Measurements from ENCODE around the gene CASP14.

The CASP14 gene

GRCh38 chr19:15087182-15087581 is 37.9 kb downstream of the CASP14 start:
- H3K9ac ChIP-seq (ENCODE audit: low read length), result no peak overlapping the region
- H3K9me2 ChIP-seq (ENCODE audit: low read depth, low read length), result no peaks in the 10 kb centered on the region
- H4K20me1 ChIP-seq (ENCODE audit: insufficient read depth, low read length), result no peaks in the 10 kb centered on the region
- TF ChIP-seq, protein P1, sequence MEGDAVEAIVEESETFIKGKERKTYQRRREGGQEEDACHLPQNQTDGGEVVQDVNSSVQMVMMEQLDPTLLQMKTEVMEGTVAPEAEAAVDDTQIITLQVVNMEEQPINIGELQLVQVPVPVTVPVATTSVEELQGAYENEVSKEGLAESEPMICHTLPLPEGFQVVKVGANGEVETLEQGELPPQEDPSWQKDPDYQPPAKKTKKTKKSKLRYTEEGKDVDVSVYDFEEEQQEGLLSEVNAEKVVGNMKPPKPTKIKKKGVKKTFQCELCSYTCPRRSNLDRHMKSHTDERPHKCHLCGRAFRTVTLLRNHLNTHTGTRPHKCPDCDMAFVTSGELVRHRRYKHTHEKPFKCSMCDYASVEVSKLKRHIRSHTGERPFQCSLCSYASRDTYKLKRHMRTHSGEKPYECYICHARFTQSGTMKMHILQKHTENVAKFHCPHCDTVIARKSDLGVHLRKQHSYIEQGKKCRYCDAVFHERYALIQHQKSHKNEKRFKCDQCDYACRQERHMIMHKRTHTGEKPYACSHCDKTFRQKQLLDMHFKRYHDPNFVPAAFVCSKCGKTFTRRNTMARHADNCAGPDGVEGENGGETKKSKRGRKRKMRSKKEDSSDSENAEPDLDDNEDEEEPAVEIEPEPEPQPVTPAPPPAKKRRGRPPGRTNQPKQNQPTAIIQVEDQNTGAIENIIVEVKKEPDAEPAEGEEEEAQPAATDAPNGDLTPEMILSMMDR (IDR thresholded peaks at IDR 0.05; ENCODE audit: low read length), result no peak
- no peak for TF ChIP-seq EZH2 (IDR thresholded peaks at IDR 0.05; ENCODE audit: borderline replicate concordance, low read length)
- no peaks in the 10 kb centered on the region for H3K79me2 ChIP-seq (ENCODE audit: insufficient read depth, low read length)
- H3K27me3 ChIP-seq (ENCODE audit: insufficient read depth, low read length), result peaks cover 4% of the 10 kb centered on the region; the same call in 1 of the 2 replicates
- H3K36me3 ChIP-seq (ENCODE audit: insufficient read depth, low read length), result no peaks in the 10 kb centered on the region
- no peak overlapping the region for H3K4me3 ChIP-seq (ENCODE audit: low read depth, low read length, poor library complexity, severe bottlenecking)
- no peaks in the 10 kb centered on the region for H3F3A ChIP-seq (ENCODE audit: insufficient read depth, low read length)
- H3K4me2 ChIP-seq (ENCODE audit: low read length), result no peak overlapping the region
- no peaks in the 10 kb centered on the region for H3K9me3 ChIP-seq (ENCODE audit: low read length)
- H3K4me1 ChIP-seq (ENCODE audit: insufficient read depth, low read length, severe bottlenecking), result peaks cover 3% of the 10 kb centered on the region
- no peak overlapping the region for H3K27ac ChIP-seq (ENCODE audit: low read depth, low read length, poor library complexity, severe bottlenecking)
- no peak overlapping the region for H2AFZ ChIP-seq (ENCODE audit: low read length)

DNA sequence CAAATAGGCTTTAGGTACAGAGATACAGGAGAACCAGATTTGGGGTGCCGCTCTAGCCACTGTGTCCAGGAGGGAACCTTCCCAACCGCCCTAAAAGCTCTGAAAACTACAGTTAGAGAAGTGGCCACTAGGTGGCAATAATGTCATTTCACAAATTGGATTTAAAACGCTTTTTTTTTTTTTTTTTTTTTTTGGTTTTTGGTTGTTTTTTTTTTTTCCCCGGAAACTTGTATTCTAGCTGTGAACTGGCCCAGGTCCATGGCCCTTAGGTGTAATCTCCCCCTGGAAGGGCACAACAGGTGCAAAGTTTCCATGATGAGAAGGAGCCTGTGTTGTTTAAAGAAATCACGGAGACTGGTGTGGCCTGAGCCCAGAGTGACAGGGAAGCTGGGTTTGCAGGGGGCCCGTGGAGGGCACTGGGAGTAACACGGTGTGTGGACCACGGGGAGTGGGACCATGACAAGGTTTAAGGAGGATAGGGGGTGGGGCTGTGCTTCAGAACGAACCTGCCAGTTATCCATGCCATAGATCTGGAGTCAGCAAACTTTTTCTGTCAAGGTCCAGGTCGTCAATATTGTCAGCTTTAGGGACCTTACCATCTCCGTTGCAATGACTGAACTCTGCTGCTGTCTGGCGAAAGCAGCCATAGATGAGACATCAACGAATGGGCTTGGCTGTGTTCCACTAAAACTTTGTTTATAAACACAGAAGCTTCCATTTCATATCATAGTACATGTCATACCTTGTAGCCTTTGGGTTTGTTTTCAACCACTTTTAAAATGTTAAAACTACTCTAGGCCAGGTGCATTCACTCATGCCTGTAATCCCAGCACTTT is 42.9 kb downstream of the CASP14 start:
- TF ChIP-seq, protein P1 (IDR thresholded peaks at IDR 0.05; ENCODE audit: low read length), result peak; percentile 68
- no peak for TF ChIP-seq EZH2 (IDR thresholded peaks at IDR 0.05; ENCODE audit: borderline replicate concordance, low read length)
- H3K27me3 ChIP-seq (ENCODE audit: insufficient read depth, low read length), result 0 out of 2 replicates have a peak, but pooled peaks cover 9% of the 10 kb centered on the region
- H3K9me2 ChIP-seq (ENCODE audit: low read depth, low read length), result no peaks in the 10 kb centered on the region
- no peaks in the 10 kb centered on the region for H3K9me3 ChIP-seq (ENCODE audit: low read length)
- H3K4me1 ChIP-seq (ENCODE audit: insufficient read depth, low read length, severe bottlenecking), result peaks cover 5% of the 10 kb centered on the region
- H3K27ac ChIP-seq (ENCODE audit: low read depth, low read length, poor library complexity, severe bottlenecking), result no peak overlapping the region
- no peak overlapping the region for H3K4me3 ChIP-seq (ENCODE audit: low read depth, low read length, poor library complexity, severe bottlenecking)
- H3K79me2 ChIP-seq (ENCODE audit: insufficient read depth, low read length), result no peaks in the 10 kb centered on the region
- H2AFZ ChIP-seq (ENCODE audit: low read length), result no peak overlapping the region
- H3K4me2 ChIP-seq (ENCODE audit: low read length), result peak overlapping the region; percentile 29; the same call in 1 of the 2 replicates
- no peaks in the 10 kb centered on the region for H4K20me1 ChIP-seq (ENCODE audit: insufficient read depth, low read length)
- H3K36me3 ChIP-seq (ENCODE audit: insufficient read depth, low read length), result no peaks in the 10 kb centered on the region
- H3K9ac ChIP-seq (ENCODE audit: low read length), result no peak overlapping the region
- no peaks in the 10 kb centered on the region for H3F3A ChIP-seq (ENCODE audit: insufficient read depth, low read length)

DNA sequence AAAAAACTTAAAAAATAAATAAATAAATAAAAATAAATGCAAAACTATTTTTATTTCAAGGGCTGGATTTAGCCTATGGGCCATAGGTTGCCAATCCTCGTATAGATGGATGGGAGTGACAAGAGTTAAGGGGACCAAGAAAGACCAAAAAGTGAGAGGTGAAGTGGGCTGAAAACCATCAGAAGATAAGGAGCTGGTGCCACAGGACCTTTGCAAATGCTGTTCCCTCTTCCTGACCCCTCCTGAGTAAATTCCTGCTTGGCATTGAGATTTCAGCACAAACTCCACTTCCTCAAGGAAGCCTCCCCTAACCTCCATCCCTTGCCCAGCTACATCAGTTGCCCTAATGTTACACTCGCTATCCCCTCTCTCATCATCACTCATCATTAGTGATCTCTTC is 43.7 kb downstream of the CASP14 start:
- 0 out of 2 replicates have a peak, but pooled peaks cover 9% of the 10 kb centered on the region for H3K27me3 ChIP-seq (ENCODE audit: insufficient read depth, low read length)
- H3K4me2 ChIP-seq (ENCODE audit: low read length), result no peak overlapping the region
- no peak overlapping the region for H2AFZ ChIP-seq (ENCODE audit: low read length)
- no peaks in the 10 kb centered on the region for H3F3A ChIP-seq (ENCODE audit: insufficient read depth, low read length)
- H3K9ac ChIP-seq (ENCODE audit: low read length), result no peak overlapping the region
- H3K4me3 ChIP-seq (ENCODE audit: low read depth, low read length, poor library complexity, severe bottlenecking), result no peak overlapping the region
- H4K20me1 ChIP-seq (ENCODE audit: insufficient read depth, low read length), result no peaks in the 10 kb centered on the region
- H3K36me3 ChIP-seq (ENCODE audit: insufficient read depth, low read length), result no peaks in the 10 kb centered on the region
- H3K9me3 ChIP-seq (ENCODE audit: low read length), result no peaks in the 10 kb centered on the region
- H3K27ac ChIP-seq (ENCODE audit: low read depth, low read length, poor library complexity, severe bottlenecking), result no peak overlapping the region
- no peaks in the 10 kb centered on the region for H3K79me2 ChIP-seq (ENCODE audit: insufficient read depth, low read length)
- TF ChIP-seq, protein P1 (IDR thresholded peaks at IDR 0.05; ENCODE audit: low read length), result no peak
- no peak for TF ChIP-seq EZH2 (IDR thresholded peaks at IDR 0.05; ENCODE audit: borderline replicate concordance, low read length)
- H3K9me2 ChIP-seq (ENCODE audit: low read depth, low read length), result no peaks in the 10 kb centered on the region
- peaks cover 5% of the 10 kb centered on the region for H3K4me1 ChIP-seq (ENCODE audit: insufficient read depth, low read length, severe bottlenecking)
